ENCODE measurements around the gene CASZ1. TPM values are rescaled to one million over a fixed set of nuclear protein-coding genes. Genes with fewer than 3 reads are reported as not detected.
A peak's percentile ranks its signal among the peaks of the same experiment; 100 is the strongest.

The CASZ1 gene
- total RNA-seq, 1 donor from 2014 or later: 63.6 TPM

GRCh38 chr1:10815858-10816195 is 19.4 kb upstream of the CASZ1 start:
- Histone ChIP-seq H3K36me3 (no peaks in the 10 kb centered on the region), H3K9me3 (no peaks in the 10 kb centered on the region), H3K27me3 (no peaks in the 10 kb centered on the region), H3K4me3 (no peak overlapping the region), H3K27ac (peak overlapping the region; percentile 47), H3K4me1 (no peaks in the 10 kb centered on the region)
- TF ChIP-seq CTCF (IDR thresholded peaks at IDR 0.05): no peak
- peak; percentile 50 for ATAC-seq
- intact Hi-C loops (cut with DNase I): no loop called here
- DNase-seq: no peak

- Histone ChIP-seq H3K27me3 (no peaks in the 10 kb centered on the region), H3K36me3 (no peaks in the 10 kb centered on the region), H3K4me3 (no peak overlapping the region), H3K4me1 (no peaks in the 10 kb centered on the region), H3K27ac (peak overlapping the region; percentile 47), H3K9me3 (no peaks in the 10 kb centered on the region)
- TF ChIP-seq CTCF (IDR thresholded peaks at IDR 0.05): no peak
- ATAC-seq (peak; percentile 60), DNase-seq (no peak)
- intact Hi-C loops (cut with DNase I): no loop called here
Observed at GRCh38 chr1:10814976-10815857, 18.8 kb upstream of the CASZ1 start.

- Histone ChIP-seq H3K36me3 (no peaks in the 10 kb centered on the region), H3K9me3 (no peaks in the 10 kb centered on the region), H3K4me3 (no peak overlapping the region), H3K27ac (no peak overlapping the region), H3K27me3 (no peaks in the 10 kb centered on the region), H3K4me1 (no peaks in the 10 kb centered on the region)
- no peak for TF ChIP-seq CTCF (IDR thresholded peaks at IDR 0.05)
- peak; percentile 41 for DNase-seq
- intact Hi-C loops (cut with DNase I): no loop called here
- ATAC-seq: no peak
Observed at GRCh38 chr1:10814312-10814711, 17.9 kb upstream of the CASZ1 start.

GRCh38 chr1:10813799-10814198 is 17.4 kb upstream of the CASZ1 start:
- H3K9me3 ChIP-seq: no peaks in the 10 kb centered on the region
- TF ChIP-seq CTCF (IDR thresholded peaks at IDR 0.05): no peak
- H3K4me1 ChIP-seq: no peaks in the 10 kb centered on the region
- intact Hi-C loops (cut with DNase I): no loop called here
- H3K27me3 ChIP-seq: no peaks in the 10 kb centered on the region
- DNase-seq (peak; percentile 56), ATAC-seq (no peak)
- no peak overlapping the region for H3K27ac ChIP-seq
- H3K36me3 ChIP-seq: no peaks in the 10 kb centered on the region
- H3K4me3 ChIP-seq: no peak overlapping the region

- Histone ChIP-seq H3K4me3 (no peak overlapping the region), H3K36me3 (no peaks in the 10 kb centered on the region), H3K9me3 (no peaks in the 10 kb centered on the region), H3K27ac (no peak overlapping the region), H3K4me1 (no peaks in the 10 kb centered on the region), H3K27me3 (no peaks in the 10 kb centered on the region)
- no peak for TF ChIP-seq CTCF (IDR thresholded peaks at IDR 0.05)
- ATAC-seq (no peak), DNase-seq (peak; percentile 58)
- intact Hi-C loops (cut with DNase I): no loop called here
Observed at GRCh38 chr1:10812387-10812915, 16.0 kb upstream of the CASZ1 start.
